Pancreas (tissue), 10 donors: ENCODE results near the gene PLA2G2D. TPM values are rescaled to one million over a fixed set of nuclear protein-coding genes. Genes with fewer than 3 reads are reported as not detected.
A peak's percentile ranks its signal among the peaks of the same experiment; 100 is the strongest.

Source experiments
- ATAC-seq, 4 donors: fragments of 200-7000 bp; cut with Tn5 transposase; one replicate each; pipeline versions ENCODE4 v1.8.0 to v1.9.1; 2020; ENCODE audit warnings: mild to moderate bottlenecking in 4 of 4, moderate library complexity in 4 of 4
- DNase-seq, 6 donors: peaks; one replicate each; pipeline ENCODE4 v3.0.0-alpha.2; 2020
- FAIRE-seq: peaks from 2 replicates; lab custom pipeline; 2012; peaks lifted over from hg19 to GRCh38; lab: Jason Lieb, UNC
- H3K27ac ChIP-seq, 4 donors: fragments of 200-600 bp; sonication (generic); 1 replicate in 3 of 4; 2 replicates in 1 of 4; pipeline versions ENCODE4 v1.5.0 to v1.8.0; 2020
- H3K27me3 ChIP-seq, 4 donors: fragments of 200-600 bp; one replicate each; pipeline ENCODE4 v1.8.0; 2021
- H3K36me3 ChIP-seq, 3 donors: fragments of 200-600 bp; sonication (generic) in 1 of 3; one replicate each; pipeline versions ENCODE4 v1.5.0 to v1.8.0; 2020 to 2021
- H3K4me1 ChIP-seq, 3 donors: fragments of 200-600 bp; one replicate each; pipeline ENCODE4 v1.8.0; 2021
- H3K4me3 ChIP-seq, 4 donors: fragments of 200-600 bp; sonication (generic) in 2 of 4; one replicate each; pipeline versions ENCODE4 v1.5.0 to v1.8.0; 2020 to 2021
- H3K9me3 ChIP-seq, 4 donors: fragments of 200-600 bp; one replicate each; pipeline ENCODE4 v1.8.0; 2021
- CTCF ChIP-seq, 4 donors: fragments of 200-600 bp; sonication (generic) in 3 of 4; IDR thresholded peaks; one replicate each; pipeline versions ENCODE4 v1.5.0 to v1.8.0; 2021; ENCODE audit warnings: antibody characterized with exemption in 4 of 4
- WGBS, 2 donors: extraction: QIAGEN DNeasy Blood & Tissue Kit; methylation state at CpG; one replicate each; pipeline ENCODE4 v1.1.7; 2013; 5-methylcytosine and 5-hydroxymethylcytosine counted together
- intact Hi-C, 3 donors: fragments of 100-400 bp; cut with DNase I; formaldehyde crosslinking; loops; one replicate each; pipeline versions ENCODE4 v1.11.1 to v1.14.2; 2022
- polyA plus RNA-seq, 2 donors: library from polyadenylated mRNA; stranded (reverse); fragments of 200-250 nt; gene quantifications; one replicate each; pipeline ENCODE4 v1.2.3, GENCODE V29; 2013
- total RNA-seq, 6 donors: library from RNA; stranded (reverse); fragmentation: NEBNext Ultra II Directional in 4 of 6; extraction: Animal tissue kit (Norgen Biotek cat#: 25700) in 4 of 6; gene quantifications; one replicate each; pipeline versions ENCODE4 v1.2.1 to v1.2.4, GENCODE V29; 2021 to 2023
- donor health status: healthy with polysubstance abuse.
- donor health status: DM: no; HTN: no; CAD: no; lungs with moderate emphysema.
- donor health status: DM: no; HTN: no; CAD: no.
- donor health status: control.
- donor health status: control.
- donor health status: Bipolar disorder and iron deficiency.
- donor health status: DM: yes; HTN: yes; CAD: no.
- donor health status: DM: no; HTN: no; CAD: no.
- donor health status: DM: no; HTN: no; CAD: no.
- donor health status: DM: yes; HTN: yes; CAD: no.

The PLA2G2D gene
- total and polyA plus RNA-seq, 8 donors: 0.25 TPM; not detected in 7

DNA sequence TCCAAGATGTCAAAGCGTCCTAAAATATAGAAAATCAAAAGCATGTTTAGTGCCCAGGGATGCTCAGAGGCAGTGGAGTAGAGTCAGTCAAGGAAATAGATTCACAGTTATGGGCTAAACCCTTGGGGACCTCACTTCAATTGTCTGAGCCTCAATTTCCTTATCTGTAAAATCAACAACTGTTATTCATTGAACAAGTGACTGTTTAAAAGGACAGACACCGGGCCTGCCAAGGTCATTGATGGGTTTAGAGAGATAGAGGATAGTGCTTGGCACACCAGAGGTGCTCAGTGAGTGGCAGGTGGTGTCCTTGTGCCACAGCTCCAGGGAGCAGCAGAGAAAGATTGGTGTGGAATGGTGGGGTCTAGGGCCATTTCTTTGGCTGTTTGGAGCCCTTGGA is 36.6 kb downstream of the PLA2G2D start:
- Histone ChIP-seq H3K27ac (no peak overlapping the region), H3K36me3 (no peaks in the 10 kb centered on the region), H3K4me3 (no peak overlapping the region), H3K9me3 (no peaks in the 10 kb centered on the region), H3K27me3 (no peaks in the 10 kb centered on the region), H3K4me1 (no peaks in the 10 kb centered on the region)
- WGBS, 2 donors: 42 to 47% methylated on average over 2 of the region's 2 CpGs
- ATAC-seq (no peak), FAIRE-seq (no peak), DNase-seq (no peak)
- intact Hi-C loops: no loop called here
- TF ChIP-seq CTCF (IDR thresholded peaks at IDR 0.05): no peak

GRCh38 chr1:20081353-20081810 is 38.0 kb downstream of the PLA2G2D start:
- intact Hi-C loops: no loop called here
- Histone ChIP-seq H3K9me3 (no peaks in the 10 kb centered on the region), H3K4me1 (no peaks in the 10 kb centered on the region), H3K27ac (no peak overlapping the region), H3K4me3 (no peak overlapping the region), H3K36me3 (no peaks in the 10 kb centered on the region), H3K27me3 (no peaks in the 10 kb centered on the region)
- TF ChIP-seq CTCF (IDR thresholded peaks at IDR 0.05): no peak
- ATAC-seq (no peak), DNase-seq (no peak), FAIRE-seq (no peak)
- WGBS, 2 donors: 71 to 82% methylated on average over 8 of the region's 8 CpGs

GRCh38 chr1:20080441-20081352 is 38.6 kb downstream of the PLA2G2D start:
- no peak for FAIRE-seq
- Histone ChIP-seq H3K4me1 (no peaks in the 10 kb centered on the region), H3K27me3 (no peaks in the 10 kb centered on the region), H3K36me3 (no peaks in the 10 kb centered on the region), H3K9me3 (no peaks in the 10 kb centered on the region), H3K4me3 (no peak overlapping the region), H3K27ac (no peak overlapping the region)
- no peak for TF ChIP-seq CTCF (IDR thresholded peaks at IDR 0.05)
- peak in 2 of 4 donors; percentile 24 to 30 for ATAC-seq
- intact Hi-C loops: no loop called here
- DNase-seq: no peak
- WGBS, 2 donors: 67 to 73% methylated on average over 20 of the region's 20 CpGs

DNA sequence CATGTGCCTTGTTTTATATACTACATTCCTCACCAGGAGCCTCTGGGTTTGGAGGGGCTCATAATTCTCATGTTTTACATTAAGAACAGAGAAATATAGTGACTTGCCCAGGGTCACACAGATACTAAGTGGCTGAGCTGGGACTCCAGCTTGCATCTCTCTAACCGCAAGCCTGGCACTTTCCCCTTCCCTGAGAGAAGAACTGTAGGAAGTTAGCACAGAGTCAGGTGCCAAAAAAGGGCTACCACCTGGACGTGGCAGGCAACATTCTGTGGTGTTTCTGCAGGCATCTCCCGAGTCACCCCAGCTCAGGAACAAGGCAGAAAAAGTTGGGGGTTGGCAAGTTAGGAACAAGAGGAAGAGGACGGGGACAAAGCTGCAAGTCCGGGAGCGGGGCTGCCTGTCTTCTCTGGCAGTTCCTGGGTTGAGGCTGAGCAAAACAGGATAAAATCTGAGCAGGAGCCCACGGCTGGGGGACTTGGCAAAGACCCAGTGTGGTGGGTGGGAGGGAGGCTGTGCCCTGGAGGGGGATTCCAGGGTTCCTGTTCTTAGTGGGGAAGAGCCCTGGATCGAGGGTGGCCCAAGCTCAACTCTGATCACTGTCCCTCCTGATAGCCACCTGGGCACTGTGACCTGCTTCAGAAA is 39.6 kb downstream of the PLA2G2D start:
- no peak overlapping the region for H3K27ac ChIP-seq
- no peak for TF ChIP-seq CTCF (IDR thresholded peaks at IDR 0.05)
- 56 to 65% methylated on average over 8 of the region's 8 CpGs for WGBS, 2 donors

More for the DNA sequence above, 39.6 kb downstream of the PLA2G2D start:
- ATAC-seq (no peak), DNase-seq (no peak), FAIRE-seq (no peak)
- Histone ChIP-seq H3K9me3 (no peaks in the 10 kb centered on the region), H3K36me3 (no peaks in the 10 kb centered on the region), H3K4me1 (no peaks in the 10 kb centered on the region), H3K27me3 (no peaks in the 10 kb centered on the region), H3K4me3 (no peak overlapping the region)
- intact Hi-C loops: no loop called here
